ENCODE measurements around the gene SLC31A2.

GRCh38 chr9:113143432-113144227 is 7.2 kb upstream of the SLC31A2 start:
- TF ChIP-seq, protein P1, sequence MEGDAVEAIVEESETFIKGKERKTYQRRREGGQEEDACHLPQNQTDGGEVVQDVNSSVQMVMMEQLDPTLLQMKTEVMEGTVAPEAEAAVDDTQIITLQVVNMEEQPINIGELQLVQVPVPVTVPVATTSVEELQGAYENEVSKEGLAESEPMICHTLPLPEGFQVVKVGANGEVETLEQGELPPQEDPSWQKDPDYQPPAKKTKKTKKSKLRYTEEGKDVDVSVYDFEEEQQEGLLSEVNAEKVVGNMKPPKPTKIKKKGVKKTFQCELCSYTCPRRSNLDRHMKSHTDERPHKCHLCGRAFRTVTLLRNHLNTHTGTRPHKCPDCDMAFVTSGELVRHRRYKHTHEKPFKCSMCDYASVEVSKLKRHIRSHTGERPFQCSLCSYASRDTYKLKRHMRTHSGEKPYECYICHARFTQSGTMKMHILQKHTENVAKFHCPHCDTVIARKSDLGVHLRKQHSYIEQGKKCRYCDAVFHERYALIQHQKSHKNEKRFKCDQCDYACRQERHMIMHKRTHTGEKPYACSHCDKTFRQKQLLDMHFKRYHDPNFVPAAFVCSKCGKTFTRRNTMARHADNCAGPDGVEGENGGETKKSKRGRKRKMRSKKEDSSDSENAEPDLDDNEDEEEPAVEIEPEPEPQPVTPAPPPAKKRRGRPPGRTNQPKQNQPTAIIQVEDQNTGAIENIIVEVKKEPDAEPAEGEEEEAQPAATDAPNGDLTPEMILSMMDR (IDR thresholded peaks at IDR 0.05), result no peak
- no peak for TF ChIP-seq EZH2 (IDR thresholded peaks at IDR 0.05; ENCODE audit: borderline replicate concordance, insufficient read depth, low read depth, low read length, poor library complexity, severe bottlenecking)
